Fibroblast of villous mesenchyme (primary cell): ENCODE results near the gene ABCB11. TPM values are rescaled to one million over a fixed set of nuclear protein-coding genes. Genes with fewer than 3 reads are reported as not detected.
A peak's percentile ranks its signal among the peaks of the same experiment; 100 is the strongest.

Source experiments
- DNase-seq: peaks from one replicate; pipeline ENCODE4 v3.0.0-alpha.2; 2010; ENCODE audit warnings: low read depth
- H3K4me3 ChIP-seq: 2 replicates; pipeline ENCODE4 v1.5.1; 2011; ENCODE audit warnings: low read depth, mild to moderate bottlenecking, low read length
- total RNA-seq: library from RNA; depleted of rRNA; stranded (reverse); fragments of >200 nt; gene quantifications from 2 replicates; pipeline ENCODE4 v1.2.3, GENCODE V29; 2012
- TF ChIP-seq, protein P1 (sequence below): IDR thresholded peaks from 2 replicates; pipeline ENCODE4 v1.5.1; 2012; ENCODE audit warnings: low read depth, mild to moderate bottlenecking, low read length; ENCODE audit not compliant: insufficient read depth

The ABCB11 gene
- total RNA-seq, 1 donor, result under 0.01 TPM

DNA sequence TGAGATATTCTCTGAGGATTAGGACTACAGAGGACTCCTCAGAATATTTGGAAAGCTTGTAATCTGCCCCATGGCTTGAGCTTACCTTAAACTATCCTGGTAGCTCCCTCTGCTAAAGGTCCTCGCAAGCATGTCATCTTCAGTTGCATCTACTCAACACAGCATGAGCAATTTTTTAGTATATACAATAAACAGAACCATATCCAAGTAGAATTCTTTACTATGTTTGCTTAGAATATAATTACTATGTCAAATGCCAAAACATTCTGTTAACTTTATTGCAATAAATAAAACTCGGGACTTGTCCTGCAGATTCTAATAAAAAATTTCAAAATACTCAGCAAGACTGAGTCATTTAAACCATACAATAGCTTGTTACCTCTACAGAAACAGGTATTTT lies 62.8 kb downstream of the ABCB11 start:
- no peak overlapping the region for H3K4me3 ChIP-seq
- TF ChIP-seq, protein P1, sequence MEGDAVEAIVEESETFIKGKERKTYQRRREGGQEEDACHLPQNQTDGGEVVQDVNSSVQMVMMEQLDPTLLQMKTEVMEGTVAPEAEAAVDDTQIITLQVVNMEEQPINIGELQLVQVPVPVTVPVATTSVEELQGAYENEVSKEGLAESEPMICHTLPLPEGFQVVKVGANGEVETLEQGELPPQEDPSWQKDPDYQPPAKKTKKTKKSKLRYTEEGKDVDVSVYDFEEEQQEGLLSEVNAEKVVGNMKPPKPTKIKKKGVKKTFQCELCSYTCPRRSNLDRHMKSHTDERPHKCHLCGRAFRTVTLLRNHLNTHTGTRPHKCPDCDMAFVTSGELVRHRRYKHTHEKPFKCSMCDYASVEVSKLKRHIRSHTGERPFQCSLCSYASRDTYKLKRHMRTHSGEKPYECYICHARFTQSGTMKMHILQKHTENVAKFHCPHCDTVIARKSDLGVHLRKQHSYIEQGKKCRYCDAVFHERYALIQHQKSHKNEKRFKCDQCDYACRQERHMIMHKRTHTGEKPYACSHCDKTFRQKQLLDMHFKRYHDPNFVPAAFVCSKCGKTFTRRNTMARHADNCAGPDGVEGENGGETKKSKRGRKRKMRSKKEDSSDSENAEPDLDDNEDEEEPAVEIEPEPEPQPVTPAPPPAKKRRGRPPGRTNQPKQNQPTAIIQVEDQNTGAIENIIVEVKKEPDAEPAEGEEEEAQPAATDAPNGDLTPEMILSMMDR, result no peak

DNA sequence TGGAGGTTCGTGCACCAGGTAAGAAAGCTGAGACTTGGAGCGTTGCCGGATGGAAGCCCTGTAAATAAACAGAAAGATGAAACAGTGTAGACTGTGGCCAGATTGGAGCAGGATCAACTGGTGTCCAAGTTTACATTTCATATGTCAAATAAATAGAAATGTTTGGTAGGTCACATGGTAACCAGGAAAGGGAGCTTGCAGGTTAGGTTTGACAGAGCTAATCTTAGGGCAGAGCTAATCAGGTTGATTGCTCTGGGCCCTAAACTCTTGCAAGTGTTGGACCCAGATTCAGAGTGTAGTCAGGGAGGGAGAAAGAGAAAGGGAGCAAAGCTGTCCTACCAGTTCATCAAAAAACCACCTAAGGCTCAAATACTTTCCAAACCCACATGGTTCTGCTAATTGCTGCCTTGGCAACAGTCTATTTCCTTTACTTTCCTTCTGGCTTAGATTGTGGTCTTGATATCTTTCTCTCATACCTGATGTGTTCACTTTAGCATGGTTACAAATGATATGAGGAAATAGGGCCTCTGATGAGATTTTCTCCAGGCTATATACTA lies 66.8 kb downstream of the ABCB11 start:
- no peak overlapping the region for H3K4me3 ChIP-seq
- no peak for DNase-seq
- TF ChIP-seq, protein P1, result no peak

More for the DNA sequence above, 62.8 kb downstream of the ABCB11 start:
- no peak for DNase-seq

DNA sequence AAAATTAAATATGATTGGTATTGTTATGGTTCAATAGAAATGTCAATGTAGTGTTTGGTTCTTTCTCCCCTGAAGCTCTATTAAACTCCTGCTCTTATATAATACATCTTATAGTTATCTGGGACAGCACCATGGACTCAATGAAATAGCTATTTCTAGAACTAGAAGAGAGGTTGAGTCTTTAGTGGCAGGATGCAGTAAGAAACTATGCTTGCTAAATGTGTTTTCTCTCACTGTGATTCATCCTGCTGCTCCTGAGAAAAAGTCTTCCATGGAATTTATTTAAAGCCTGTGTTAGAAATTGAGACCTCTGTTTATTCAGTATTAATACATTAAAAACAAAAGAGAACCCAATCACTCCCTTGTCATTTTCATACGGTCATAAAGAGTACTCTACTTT lies 68.5 kb downstream of the ABCB11 start:
- no peak overlapping the region for H3K4me3 ChIP-seq
- TF ChIP-seq, protein P1, result no peak

DNA sequence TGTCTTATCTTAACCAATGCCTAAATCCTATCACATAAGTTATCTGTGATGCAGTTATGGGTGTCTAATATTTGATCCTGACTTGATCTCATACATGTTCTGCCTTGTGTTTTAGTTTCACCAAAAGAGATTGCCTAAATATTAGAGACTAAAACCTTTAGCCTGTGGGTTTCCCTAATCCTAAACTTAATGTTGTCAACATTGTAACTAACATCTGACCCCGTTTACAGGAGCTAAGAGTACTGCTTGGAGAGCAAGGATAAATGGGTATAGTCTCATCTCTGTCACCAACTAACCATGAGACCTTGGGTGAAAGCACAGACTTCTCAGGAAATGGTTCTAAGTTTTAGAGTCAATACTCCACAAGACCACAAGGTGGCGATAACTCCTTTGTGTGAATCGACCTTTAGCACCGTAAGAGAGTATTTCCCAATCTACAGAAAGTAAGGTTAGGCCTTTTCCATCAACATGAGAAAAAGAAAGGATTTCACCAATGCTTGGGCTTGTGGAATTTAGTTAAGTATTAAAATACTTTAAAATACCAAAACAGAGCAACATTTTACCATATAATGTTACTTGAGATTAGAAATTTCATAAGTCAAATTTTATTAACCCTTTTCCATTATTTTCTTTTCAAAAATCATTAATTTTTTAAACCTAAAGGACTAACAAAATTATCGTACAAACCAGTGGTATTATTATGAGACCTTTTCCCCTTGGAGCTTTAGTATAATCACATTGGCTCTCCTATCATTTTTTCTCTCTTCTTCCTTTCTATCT lies 69.5 kb downstream of the ABCB11 start:
- TF ChIP-seq, protein P1, result peak; percentile 86
- H3K4me3 ChIP-seq, result no peak overlapping the region
- peak; percentile 81 for DNase-seq

More for the DNA sequence above, 68.5 kb downstream of the ABCB11 start:
- no peak for DNase-seq

DNA sequence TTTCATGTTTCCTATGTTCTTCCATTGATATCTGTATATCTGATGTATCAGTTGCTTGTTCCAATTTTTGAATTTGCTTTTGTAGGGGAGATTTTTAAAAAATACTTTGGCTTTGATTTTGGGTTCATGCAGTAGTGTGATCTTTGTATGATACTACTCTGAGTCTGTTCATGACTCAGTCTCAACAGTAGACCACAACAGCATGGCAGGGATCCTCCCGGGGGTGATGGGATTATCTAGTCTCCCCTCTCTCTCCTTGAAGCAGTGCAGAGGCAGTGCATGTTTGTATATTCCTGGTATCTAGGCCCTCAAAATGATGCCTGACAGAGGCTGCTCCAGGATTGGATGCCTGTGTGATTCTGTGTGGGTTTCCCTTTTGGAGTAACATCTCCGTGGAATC lies 74.7 kb downstream of the ABCB11 start:
- no peak for DNase-seq
- TF ChIP-seq, protein P1, result no peak
- no peak overlapping the region for H3K4me3 ChIP-seq

DNA sequence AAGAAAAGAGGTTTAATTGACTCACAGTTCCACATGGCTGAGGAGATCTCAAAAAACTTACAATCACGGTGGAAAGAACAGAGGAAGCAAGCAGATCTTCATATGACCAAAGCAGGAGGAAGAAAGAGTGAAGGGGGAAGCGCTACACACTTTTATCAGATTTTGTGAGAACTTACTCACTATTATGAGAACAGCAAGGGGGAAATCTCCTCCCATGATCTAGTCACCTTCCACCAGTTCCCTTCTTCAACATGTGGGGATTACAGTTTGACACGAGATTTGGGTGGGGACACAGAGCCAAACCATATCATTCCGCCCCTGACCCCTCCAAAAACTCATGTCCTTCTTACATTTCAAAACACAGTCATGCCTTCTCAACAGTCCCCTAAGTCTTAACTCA lies 75.8 kb downstream of the ABCB11 start:
- no peak for DNase-seq
- TF ChIP-seq, protein P1, result no peak
- H3K4me3 ChIP-seq, result no peak overlapping the region

DNA sequence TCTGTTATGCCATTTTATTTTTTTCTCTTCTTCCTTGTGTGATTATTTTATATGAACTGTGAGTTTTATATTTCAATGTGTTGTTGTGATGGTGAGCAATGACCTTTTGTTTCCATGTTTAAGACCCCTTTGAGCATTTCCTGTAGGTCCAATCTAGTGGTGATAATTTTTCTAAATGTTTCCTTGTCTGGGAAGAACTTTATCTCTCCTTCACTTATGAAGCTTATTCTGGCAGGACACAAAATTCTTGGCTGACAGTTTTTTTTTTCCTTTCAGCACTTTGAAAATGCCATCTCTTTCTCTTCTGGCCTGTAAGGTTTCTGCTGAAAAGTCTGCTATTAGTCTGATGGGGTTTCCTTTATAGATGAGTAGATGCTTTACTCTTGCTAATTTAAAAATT lies 76.9 kb downstream of the ABCB11 start:
- TF ChIP-seq, protein P1, result no peak
- no peak for DNase-seq
- no peak overlapping the region for H3K4me3 ChIP-seq
